GM19025 (cell line): Measurements from ENCODE around the gene MEI1.
"Not testable (repeated sequence)": the region's sequence is repeated elsewhere in the genome, so short reads cannot be mapped to it uniquely, and the experiment has no call there.

Experiments used
- ATAC-seq: cut with Tn5 transposase; IDR thresholded peaks from one replicate; pipeline ENCODE4 v1.9.1; 2021; ENCODE audit warnings: mild to moderate bottlenecking, low read depth, moderate library complexity; ENCODE audit not compliant: unreplicated experiment

Gene MEI1

DNA sequence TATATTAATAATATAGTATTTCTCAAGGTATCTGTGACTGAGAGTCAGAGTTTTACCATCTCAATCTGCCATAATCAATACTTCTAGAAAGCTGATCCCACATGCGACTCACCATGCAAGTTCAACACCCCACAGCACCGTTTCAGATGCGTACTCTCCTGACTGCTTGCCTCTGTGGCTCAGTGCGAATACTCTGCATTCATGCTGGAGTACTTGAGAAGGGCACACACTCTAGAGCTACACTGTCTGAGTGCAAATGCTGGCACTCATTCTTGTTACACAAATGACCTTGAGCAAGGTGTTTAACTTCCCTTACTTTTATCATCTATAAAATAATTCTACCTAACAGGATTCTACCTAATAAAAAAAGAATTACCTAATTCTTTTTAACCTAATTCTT is 23.2 kb upstream of the MEI1 start:
- ATAC-seq, result no peak

DNA sequence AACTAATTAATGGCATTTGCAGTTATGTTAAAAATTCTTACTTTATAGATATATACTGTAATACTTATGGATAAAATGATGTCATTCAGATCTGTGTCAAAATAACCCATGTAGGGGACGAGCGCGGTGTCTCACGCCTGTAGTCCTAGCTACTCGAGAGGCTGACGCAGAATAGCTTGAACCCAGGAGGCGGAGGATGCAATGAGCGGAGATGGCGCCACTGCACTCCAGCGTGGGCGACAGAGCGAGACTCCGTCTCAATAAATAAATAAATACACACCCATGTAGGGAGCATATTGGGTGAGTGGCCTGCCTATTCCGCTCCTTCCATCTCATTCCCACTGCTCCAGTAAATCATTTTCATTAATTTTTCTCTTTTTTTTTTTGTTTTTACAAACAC is 17.7 kb upstream of the MEI1 start:
- ATAC-seq, result no peak

DNA sequence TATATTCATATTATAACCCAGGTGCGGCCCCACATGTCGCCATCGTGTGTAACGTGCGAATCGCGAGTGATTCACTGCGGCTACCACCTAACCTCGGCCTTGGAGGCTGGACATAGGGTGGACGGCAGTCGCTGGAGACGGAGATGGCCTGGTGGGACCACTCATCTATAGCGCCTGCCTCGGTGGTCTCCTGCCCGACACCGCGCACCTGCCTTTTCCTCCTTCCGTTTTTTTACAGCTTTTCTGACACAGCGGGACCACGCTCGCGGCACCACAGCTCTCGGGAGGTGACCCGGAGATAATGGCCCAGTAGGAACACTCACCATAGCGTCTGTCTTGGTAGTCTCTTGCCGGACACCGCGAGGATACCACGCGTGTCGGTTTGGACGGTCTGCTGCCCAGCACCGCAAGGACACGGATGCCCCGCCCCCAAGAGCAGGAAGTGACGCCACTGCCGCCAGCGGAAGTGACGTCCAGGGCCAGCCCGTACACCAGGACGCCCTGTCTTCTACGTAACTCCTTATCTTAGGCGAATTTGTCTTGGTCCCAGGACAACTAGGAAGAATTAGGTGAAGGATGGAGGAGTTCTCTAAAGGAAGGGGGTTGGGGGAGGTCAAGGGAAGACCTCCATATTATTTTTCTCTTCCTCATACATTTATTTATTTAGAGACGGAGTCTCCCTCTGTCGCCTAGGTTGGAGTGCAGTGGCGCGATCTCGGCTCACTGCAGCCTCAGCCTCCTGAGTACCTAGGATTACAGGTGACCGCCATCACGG is 17.1 kb upstream of the MEI1 start:
- peak; percentile 66 for ATAC-seq

DNA sequence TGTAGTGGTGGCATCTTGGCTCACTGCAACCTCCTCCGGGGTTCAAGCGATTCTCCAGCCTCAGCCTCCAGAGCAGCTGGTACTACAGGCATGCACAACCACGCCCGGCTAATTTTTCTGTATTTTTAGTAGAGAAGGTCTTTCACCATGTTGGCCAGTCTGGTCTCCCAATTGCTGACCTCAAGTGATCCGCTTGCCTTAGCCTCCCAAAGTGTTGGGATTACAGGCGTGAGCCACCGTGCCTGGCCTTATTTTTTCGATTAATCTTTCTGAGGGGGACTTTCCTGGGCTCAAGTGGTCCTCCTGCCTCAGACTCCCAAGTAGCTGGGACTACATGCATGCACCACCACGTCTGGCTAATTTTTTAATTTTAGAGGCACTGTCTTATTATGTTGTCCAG is 16.3 kb upstream of the MEI1 start:
- no peak for ATAC-seq

DNA sequence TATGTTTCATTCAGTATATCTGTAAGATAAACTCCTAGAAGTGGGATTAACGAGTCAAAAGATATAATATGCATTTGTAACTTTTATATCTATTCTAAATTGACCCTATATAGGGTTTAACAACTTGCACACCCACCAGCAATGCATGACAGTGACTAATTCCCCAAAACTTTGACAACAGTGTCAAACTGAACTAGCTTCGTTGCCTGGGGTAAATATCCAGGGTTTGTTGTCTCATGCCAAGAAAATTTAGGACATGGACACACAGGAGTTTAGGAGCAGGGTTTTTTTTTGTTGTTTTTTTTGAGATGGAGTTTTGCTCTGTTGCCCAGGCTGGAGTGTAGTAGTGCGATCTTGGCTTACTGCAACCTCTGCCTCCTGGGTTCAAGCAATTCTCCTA is 15.7 kb upstream of the MEI1 start:
- no peak for ATAC-seq

DNA sequence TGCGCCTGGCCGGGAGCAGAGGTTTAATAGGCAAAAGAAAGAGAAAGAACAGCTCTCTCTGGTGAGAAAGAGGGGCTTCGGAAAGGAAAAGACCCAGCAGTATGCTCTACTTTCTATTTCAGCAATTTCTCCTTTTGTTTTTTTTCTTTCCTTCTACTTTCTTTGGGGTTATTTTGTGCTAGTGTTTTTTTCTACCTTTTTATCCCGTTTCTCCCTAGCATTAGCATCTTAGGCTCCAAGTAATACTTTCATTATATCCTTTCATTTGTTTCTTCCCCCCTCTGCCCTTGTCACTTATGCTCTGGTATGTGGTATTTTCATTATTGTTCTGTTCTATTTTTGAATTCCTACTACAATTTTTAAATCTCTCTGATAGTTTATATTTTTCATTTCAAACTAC is 15.1 kb upstream of the MEI1 start:
- no peak for ATAC-seq

DNA sequence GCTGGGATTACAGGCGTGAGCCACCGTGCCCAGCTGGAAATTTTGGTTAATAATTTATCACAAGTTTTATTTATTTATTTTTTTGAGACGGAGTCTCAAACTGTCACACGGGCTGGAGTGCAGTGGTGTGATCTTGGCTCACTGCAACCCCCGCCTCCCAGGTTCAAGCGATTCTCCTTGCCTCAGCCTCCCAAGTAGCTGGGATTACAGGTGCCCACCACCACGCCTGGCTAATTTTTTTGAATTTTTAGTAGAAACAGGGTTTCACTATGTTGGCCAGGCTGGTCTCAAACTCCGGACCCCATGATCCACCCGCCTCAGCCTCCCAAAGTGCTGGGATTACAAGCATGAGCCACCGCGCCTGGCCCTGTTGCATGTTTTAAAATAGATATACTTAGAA is 12.4 kb upstream of the MEI1 start:
- ATAC-seq, result not testable (repeated sequence)

DNA sequence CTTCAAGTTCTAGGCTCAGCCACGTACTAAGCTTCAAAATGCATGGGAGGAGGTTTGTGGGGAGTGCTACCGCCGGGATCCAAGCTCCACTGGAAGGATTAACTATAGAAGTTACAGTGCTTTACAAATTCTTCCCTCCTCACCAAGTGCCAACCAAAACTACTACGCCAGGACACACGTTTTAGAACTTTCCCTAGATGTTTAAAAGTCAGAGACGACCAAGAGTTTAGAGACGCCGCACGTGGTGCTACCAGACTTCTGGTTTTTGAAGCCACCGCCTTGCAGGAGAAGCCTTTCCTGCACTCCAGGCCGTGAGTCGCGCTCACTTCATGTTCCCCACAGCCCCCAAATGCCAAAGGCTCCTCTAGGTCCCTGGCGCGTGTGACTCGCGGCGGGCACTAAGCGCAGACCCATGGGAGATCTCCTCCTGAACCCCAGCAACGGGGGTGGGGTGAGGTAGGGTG is 11.4 kb upstream of the MEI1 start:
- ATAC-seq, result no peak

DNA sequence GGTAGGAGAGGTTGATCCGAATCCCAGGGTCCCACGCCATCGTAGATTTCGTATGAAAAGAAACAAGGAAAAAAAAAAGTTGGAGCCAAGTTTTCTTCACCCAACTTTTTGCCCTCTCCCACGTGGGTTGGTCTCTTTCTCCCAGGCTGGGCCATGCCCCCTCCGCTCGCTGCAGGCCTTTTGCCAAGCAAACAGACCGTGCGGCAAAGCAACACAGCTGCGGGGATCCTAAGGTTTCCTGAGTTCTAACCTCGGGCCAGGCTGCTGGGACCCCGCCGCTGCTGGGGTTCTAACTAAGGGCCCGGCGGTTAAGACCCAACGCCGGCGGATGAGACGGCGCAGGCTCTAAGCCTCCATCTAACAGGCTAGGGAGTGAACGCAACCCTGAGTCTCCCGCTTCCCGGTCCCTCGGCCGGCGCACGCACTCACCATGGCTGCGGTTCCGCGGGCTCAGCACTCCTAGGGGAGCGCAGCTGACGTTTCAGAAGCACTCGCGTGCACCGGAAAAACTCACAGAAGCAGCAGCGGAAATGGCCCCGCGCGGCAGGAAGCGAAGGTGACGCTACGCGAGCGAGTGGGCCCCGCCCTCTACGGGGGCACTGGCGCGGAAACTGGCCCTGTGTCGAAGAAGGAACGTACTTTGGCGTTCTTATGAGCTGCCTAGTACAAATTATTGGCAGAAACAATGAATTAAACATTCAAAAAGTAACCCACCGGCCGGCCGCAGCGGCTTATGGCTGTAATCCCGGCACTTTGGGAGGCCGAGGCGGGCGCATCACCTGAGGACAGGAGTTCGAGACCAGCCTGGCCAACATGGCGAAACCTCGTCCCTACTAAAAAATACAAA is 10.7 kb upstream of the MEI1 start, which contains the start of gene SNU13:
SNU13 (minus strand) TSS at position 503 of the 847 bp plus-strand sequence; CDS start at position 432, 71 bp downstream.
- ATAC-seq, result peak; percentile 83

DNA sequence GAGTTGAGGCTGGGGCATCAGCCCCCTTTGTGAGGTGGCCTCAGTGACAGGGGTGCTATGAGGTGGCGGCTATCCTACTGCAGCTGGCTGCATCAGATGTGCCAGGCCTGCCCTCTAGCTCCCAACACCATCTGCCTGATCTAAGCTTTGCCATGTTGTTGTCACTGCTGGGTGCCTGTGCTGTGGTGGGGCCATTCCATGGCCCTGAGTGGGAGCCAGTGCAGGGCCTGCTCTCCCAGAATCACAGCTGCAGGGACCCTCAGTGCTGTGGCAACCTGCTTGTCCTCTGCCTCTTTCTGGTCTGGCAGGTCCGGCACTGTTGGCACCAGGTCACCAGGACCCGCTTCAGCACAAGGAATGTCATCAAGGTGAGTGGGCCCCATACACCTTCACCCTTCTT is 8.8 kb upstream of the MEI1 start:
- ATAC-seq, result no peak

DNA sequence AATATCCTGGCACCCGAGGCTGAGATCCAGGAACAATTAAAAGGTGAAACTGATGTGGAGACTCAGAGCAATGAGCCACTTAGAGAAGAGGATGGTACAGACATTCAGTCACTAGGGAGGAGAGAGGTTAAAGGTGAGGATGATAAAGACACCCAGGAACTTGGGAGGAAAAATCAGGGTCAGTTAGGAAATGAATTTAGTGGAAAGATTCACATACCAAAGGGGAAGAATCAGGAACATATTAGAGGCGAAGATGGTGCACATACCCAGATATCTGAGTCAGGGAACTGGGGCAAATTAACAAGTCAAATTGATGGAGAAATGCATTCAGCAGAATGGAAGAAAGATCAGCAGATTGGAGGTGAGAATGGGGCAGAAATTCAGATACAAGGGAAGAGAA is 4.1 kb upstream of the MEI1 start:
- ATAC-seq, result no peak

DNA sequence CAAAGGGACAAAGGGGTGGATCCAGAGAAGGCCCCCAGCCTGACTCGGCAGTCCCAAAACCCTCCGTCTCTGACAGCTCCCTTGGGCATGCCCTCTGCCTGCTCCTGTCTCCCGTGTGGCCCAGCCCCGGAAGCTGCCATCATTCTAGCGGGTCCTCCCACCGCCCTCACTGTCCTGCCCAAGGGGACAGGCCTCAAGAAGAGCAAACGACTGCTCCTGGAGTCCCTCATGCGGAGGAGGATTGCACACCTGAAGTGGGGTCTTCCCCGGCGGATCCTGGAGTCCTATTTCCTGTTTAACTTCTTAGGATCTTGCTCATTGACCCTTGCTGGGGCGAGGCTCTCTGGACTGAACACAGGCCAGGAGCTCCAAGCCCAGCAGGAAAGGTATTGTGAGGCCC is 2.6 kb upstream of the MEI1 start:
- no peak for ATAC-seq

DNA sequence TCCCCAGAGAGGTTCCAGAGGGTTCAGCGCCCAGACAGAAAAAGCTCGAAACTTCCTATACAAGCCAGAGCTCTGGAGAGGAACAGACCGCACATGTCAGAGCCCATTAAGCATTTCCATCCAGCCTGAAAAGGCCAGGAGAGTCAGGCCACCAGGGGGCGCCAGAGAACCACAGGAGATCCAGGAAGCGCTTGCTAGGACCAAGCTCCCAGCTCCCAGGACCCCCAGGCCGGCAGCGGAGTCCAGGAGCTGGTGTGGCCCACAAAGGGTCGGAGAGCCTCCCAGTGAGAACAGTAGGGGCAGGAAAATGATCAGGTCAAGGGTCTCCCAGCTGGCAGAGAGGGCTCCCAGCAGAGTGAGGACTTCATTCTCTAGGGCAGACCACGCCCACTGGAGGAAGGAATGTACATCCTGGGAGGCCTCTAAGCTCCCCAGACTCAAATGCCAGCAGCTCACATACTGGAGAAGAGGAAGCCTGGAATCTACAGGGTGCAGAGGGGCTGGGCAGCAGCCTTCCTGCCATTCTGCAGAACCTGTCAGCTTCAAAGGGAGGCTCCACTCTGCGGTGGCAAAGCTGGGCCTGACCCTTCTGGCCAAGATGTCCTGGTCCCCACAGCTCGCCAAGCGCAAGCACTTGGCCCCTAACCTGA is 2.1 kb upstream of the MEI1 start:
- no peak for ATAC-seq

DNA sequence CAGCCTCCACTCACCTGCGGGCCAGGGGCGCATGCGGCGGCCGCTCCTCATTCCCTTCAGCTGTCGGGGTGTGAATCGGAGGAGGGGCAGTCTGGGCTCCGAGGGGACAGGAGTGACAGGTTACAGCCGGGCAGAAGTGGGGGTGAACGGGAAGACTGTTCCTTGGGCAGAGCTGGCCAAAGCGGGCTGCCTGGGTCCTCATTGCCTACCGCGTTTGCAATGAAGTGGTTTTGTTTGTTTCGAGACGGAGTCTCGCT is 733 bp downstream of the MEI1 start:
- ATAC-seq, result no peak

DNA sequence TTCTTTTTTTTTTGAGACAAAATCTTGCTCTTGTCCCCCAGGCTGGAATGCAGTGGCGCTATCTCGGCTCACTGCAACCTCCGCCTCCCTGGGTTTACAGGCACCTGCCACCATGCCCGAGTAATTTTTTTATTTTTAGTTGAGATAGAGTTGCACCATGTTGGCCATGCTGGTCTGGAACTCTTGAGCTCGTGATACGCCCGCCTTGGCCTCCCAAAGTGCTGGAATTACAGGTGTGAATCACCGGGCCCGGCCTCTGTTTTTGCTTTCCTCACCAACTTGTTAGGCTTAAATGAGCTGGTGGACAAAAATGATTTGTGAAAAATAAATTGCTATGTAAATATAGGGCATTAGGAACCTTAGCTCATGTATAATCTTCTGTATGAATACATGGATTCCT is 3.5 kb downstream of the MEI1 start:
- ATAC-seq, result no peak

DNA sequence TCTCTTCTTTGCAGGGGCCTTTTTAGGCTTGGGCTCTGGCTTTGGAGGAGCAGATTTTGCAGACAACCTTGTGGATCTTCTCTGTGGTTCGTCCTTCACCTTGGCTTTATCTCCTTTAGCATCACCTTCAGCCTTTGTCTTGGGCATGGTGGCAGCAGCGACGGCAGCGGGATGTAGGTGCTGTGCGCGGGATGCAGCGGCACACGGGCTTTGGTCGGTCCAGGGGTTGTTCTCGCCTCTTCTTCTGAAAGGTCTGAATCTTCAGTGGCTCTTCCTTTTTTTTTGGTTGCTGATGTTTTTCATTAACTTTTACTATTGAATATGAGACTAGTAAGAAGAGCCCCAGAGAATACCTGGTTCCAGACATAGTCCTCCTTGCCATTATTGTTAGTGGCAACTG is 10.0 kb downstream of the MEI1 start:
- ATAC-seq, result no peak

DNA sequence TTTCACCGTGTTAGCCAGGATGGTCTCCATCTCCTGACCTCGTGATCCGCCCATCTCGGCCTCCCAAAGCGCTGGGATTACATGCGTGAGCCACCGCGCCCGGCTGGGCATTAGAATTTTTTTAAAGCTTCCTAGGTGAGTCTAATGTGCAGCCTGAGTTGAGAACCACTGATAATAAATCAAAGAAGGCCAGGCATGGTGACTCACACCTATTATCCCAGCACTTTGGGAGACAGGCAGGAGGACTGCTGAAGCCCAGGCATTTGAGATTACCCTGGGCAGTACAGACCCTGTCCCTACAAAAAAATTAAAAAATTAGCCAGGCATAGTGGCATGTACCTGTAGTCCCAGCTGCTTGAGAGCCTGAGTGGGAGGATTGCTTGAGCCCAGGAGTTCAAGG is 13.7 kb downstream of the MEI1 start:
- ATAC-seq, result no peak

DNA sequence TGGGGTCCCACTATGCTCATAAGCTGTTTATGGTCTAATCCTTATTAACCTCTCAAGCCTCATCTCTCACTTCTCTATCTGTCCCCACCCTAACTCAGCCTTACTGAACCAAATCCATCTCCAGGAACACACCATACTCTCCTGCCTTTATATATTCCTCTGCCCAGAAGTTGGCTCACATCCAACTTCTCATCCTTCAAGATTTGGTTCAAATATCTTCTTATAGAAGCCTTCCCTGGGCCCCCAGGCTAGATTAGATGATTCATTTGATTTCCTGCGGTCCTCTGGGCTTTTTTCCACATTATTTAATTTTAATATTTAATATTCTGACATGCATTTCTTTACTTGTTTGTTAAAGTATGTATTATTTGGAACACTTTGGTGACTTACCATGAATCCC is 23.2 kb downstream of the MEI1 start:
- ATAC-seq, result no peak

DNA sequence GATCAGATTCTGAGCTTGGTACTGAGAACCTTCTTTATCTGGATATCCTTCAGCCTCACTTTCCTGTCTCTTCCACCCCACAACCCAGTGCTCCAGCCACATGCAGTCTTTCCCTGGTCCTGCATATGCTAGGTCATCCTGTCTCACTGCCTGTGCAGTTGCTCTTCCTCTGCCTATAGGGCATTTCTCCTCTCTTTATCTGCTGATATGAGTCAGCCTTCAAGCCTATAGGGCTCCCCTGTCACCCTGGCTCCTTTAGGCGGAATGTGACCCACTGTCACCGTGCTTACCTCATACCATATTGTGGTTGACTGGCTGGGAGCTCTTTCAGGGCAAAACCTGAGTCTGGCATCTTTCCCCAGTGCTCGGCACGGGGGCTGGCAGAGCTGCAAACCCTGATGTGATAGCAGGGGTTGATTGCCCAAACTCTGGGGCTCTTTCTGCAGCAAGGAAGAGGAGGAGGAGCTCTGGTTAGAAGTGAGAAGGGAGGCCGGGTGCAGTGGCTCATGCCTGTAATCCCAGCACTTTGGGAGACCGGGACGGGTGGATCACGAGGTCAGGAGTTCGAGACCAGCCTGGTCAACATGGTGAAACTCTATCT is 26.3 kb downstream of the MEI1 start:
- ATAC-seq, result no peak

DNA sequence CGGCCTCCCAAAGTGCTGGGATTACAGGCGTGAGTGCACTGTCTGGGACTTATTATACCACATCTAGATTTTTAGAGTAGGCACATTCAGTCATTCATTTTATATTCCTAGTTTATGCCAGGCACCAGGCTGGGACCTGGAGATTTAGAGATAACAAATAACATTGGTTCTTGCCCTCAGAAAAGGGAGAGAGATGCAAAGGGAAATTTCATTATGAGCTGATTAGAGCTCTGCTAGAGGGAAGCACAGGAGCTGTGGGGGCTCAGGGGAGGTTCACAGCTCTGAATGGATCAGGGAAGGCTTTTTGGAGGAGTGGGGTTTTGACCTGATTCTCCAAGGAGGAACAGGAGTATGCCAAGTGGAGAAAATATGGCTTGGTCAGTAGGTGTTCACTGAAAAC is 32.3 kb downstream of the MEI1 start:
- no peak for ATAC-seq

DNA sequence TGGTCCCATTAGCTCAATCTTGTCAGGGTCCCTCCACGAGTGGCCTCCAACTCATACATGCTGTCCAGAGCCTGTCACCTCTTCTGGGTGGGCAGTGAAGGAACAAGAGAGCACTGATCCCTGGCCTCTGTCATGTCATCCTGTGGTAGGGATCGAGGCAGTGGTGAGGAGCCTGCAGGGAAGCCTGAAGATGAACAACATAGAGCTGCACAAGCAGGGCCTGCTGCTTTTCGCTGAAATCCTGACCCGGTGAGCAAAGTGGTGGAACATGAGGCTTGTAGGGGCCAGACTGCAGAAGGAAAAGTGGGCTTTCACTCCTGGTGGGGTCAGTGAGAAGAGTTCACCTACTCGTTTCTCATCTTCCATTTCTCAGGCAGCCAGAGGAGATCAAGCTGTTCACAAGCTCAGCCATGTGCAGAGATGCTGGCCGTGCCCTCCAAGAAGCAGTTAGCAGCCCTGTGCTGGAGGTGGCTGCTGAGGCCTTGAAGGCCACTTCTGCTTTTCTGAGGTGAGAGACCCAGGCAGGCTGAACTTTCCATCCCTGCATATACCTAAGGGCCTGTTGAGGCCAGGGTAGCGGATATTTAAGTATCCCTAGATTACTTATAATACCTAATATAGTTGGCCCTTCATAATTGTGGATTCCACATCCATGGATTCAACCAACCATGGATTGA is 32.9 kb downstream of the MEI1 start:
- no peak for ATAC-seq
